Measurements from ENCODE around the gene CST5.

DNA sequence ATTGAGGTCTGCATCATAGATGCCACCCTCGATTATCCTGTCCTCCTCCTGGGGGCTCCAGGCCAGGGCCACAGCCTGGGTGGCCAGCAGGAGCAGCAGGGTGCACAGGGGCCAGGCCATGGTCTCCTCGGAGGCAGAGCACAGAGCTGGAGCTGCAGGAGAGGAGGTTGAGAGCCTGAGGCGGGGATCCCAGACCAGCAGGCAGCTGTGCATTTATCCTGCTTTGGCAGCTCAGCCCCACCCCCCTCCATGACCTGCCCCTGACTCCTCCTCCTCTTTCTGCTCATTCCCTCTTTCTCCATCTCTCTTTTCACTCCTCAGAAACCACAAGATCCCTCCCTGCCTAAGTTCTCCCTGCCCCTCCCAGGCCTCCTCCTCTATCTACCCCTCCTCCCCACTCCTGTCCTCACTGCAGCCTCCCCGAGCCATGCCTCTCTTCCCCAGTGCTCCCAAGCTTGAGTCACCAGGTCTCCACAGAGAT, 53.0 kb downstream of the CST5 start, which contains the start of gene CST2:
- TF ChIP-seq, protein P1, sequence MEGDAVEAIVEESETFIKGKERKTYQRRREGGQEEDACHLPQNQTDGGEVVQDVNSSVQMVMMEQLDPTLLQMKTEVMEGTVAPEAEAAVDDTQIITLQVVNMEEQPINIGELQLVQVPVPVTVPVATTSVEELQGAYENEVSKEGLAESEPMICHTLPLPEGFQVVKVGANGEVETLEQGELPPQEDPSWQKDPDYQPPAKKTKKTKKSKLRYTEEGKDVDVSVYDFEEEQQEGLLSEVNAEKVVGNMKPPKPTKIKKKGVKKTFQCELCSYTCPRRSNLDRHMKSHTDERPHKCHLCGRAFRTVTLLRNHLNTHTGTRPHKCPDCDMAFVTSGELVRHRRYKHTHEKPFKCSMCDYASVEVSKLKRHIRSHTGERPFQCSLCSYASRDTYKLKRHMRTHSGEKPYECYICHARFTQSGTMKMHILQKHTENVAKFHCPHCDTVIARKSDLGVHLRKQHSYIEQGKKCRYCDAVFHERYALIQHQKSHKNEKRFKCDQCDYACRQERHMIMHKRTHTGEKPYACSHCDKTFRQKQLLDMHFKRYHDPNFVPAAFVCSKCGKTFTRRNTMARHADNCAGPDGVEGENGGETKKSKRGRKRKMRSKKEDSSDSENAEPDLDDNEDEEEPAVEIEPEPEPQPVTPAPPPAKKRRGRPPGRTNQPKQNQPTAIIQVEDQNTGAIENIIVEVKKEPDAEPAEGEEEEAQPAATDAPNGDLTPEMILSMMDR (IDR thresholded peaks at IDR 0.05) = no peak
- TF ChIP-seq POLR2AphosphoS5 (IDR thresholded peaks at IDR 0.05) (no peak), POLR2A (IDR thresholded peaks at IDR 0.05; ENCODE audit: low read depth) (no peak), EP300 (IDR thresholded peaks at IDR 0.05) (no peak)
